Caco-2 (cell line): ENCODE data around the gene NLRP6. TPM values are rescaled to one million over a fixed set of nuclear protein-coding genes. Genes with fewer than 3 reads are reported as not detected.
"Not testable (repeated sequence)": the region's sequence is repeated elsewhere in the genome, so short reads cannot be mapped to it uniquely, and the experiment has no call there.

Source experiments
- BruUV-seq: library from RNA; stranded (reverse); fragments of 400-500 nt; replicated peaks from 2 replicates; lab custom pipeline; 2021; lab: Mats Ljungman, UMichigan
- CTCF ChIA-PET: fragments of 300-600 bp; sonication (Branson Sonifier 250); formaldehyde crosslinking; loops from one replicate; lab custom pipeline; 2022; ENCODE audit warnings: antibody characterized with exemption; lab: Charles Lee
- POLR2A ChIA-PET: fragments of 300-600 bp; sonication (Branson Sonifier 250); formaldehyde crosslinking; loops from one replicate; lab custom pipeline; 2022; ENCODE audit warnings: antibody characterized with exemption; lab: Charles Lee
- DNase-seq, 2 experiments: peaks; one replicate each; pipeline versions ENCODE4 v3.0.0 to v3.0.0-alpha.2; 2020 to 2022
- H3K27me3 ChIP-seq: replicated peaks from 2 replicates; pipeline ENCODE4 v1.6.0; 2011; ENCODE audit warnings: low read length; ENCODE audit not compliant: control insufficient read depth, insufficient read depth
- H3K36me3 ChIP-seq: 2 replicates; pipeline ENCODE4 v1.5.1; 2011; ENCODE audit warnings: low read length; ENCODE audit not compliant: control insufficient read depth, insufficient read depth
- H3K4me1 ChIP-seq: fragments of 250-450 bp; sonication (Bioruptor Pico); 2 replicates; pipeline ENCODE4 v1.5.1; 2020; ENCODE audit warnings: mild to moderate bottlenecking
- H3K4me3 ChIP-seq: 2 replicates; pipeline ENCODE4 v1.5.1; 2011; ENCODE audit warnings: low read depth, mild to moderate bottlenecking, control low read depth, low read length
- H3K9me3 ChIP-seq: fragments of 250-450 bp; sonication (Bioruptor Pico); 2 replicates; pipeline ENCODE4 v1.5.1; 2020; ENCODE audit warnings: mild to moderate bottlenecking, moderate library complexity
- H3K27ac Mint-ChIP-seq: one replicate; pipeline ENCODE4 v1.8.0; 2022; ENCODE audit warnings: mixed read lengths; ENCODE audit not compliant: unreplicated experiment
- H3K27me3 Mint-ChIP-seq: one replicate; pipeline ENCODE4 v1.8.0; 2022; ENCODE audit warnings: mixed read lengths; ENCODE audit not compliant: insufficient read depth, unreplicated experiment
- H3K36me3 Mint-ChIP-seq: one replicate; pipeline ENCODE4 v1.8.0; 2022; ENCODE audit warnings: mild to moderate bottlenecking, mixed read lengths; ENCODE audit not compliant: insufficient read depth, unreplicated experiment
- H3K4me1 Mint-ChIP-seq: one replicate; pipeline ENCODE4 v1.8.0; 2022; ENCODE audit warnings: low read depth, mixed read lengths; ENCODE audit not compliant: unreplicated experiment
- H3K4me3 Mint-ChIP-seq: one replicate; pipeline ENCODE4 v1.8.0; 2022; ENCODE audit warnings: mild to moderate bottlenecking, moderate library complexity, mixed read lengths; ENCODE audit not compliant: unreplicated experiment
- H3K9me3 Mint-ChIP-seq: one replicate; pipeline ENCODE4 v1.8.0; 2022; ENCODE audit warnings: mixed read lengths; ENCODE audit not compliant: unreplicated experiment
- CTCF ChIP-seq, 2 experiments: fragments of 200-600 bp in 1 of 2; IDR thresholded peaks; 1 replicate in 1 of 2; 2 replicates in 1 of 2; pipeline versions ENCODE4 v1.5.1 to v1.8.0; 2011 to 2022; ENCODE audit warnings: antibody characterized with exemption in 1 of 2, control low read depth in 1 of 2, inconsistent platforms in 1 of 2, low read depth in 1 of 2, low read length in 1 of 2, mild to moderate bottlenecking in 1 of 2, moderate library complexity in 1 of 2; ENCODE audit not compliant: insufficient read depth in 1 of 2, severe bottlenecking in 1 of 2, unreplicated experiment in 1 of 2
- intact Hi-C: fragments of 100-400 bp; cut with micrococcal nuclease; formaldehyde crosslinking; loops from one replicate; pipeline ENCODE4 v1.10.0; 2022; ENCODE audit not compliant: unreplicated experiment
- total RNA-seq: library from RNA; stranded (reverse); gene quantifications from 2 replicates; pipeline ENCODE4 v1.2.3, GENCODE V29; 2022

NLRP6 gene
- total RNA-seq, 1 experiment from 2014 or later, result not detected

- POLR2A ChIA-PET, result interaction anchor here (0.5 to 2.5 kb wide), 4 partner anchors 20 to 541 kb away, joined by 3 to 10 read pairs (median 6); partner anchors contain the start of genes BET1L and RIC8A
Observed at GRCh38 chr11:235997-236773, 42.0 kb upstream of the NLRP6 start, which contains the start of gene SIRT3. SIRT3 (minus strand) TSS chr11:236342; CDS start chr11:236328, 14 bp downstream.

GRCh38 chr11:236774-237767 is 41.1 kb upstream of the NLRP6 start, which contains the start of gene PSMD13:
PSMD13 (plus strand) TSS chr11:236976; CDS start chr11:237050, 74 bp downstream.
- DNase-seq, result peak; percentile 77 to 89
- Mint-ChIP-seq H3K36me3 (peaks cover 41% of the 10 kb centered on the region), H3K9me3 (no peaks in the 10 kb centered on the region), H3K4me3 (peak within 1 kb of the TSS; percentile 81), H3K27me3 (no peaks in the 10 kb centered on the region), H3K4me1 (no peaks in the 10 kb centered on the region), H3K27ac (peak within 1 kb of the TSS; percentile 89)
- Histone ChIP-seq H3K4me3 (peak within 1 kb of the TSS; percentile 88), H3K9me3 (no peaks in the 10 kb centered on the region), H3K36me3 (peaks cover 2% of the 10 kb centered on the region; the same call in 1 of the 2 replicates), H3K4me1 (peaks cover 8% of the 10 kb centered on the region; the same call in 1 of the 2 replicates), H3K27me3 (no peaks in the 10 kb centered on the region)
- ChIA-PET CTCF (interaction anchor here (1.7 kb wide), 1 partner anchor 14 kb away, joined by 6 read pairs; no protein-coding TSS in a partner anchor), POLR2A (interaction anchor here (0.5 to 2.5 kb wide), 4 partner anchors 21 to 541 kb away, joined by 3 to 10 read pairs (median 8); partner anchors contain the start of genes BET1L and RIC8A)
- TSS peak; percentile 45 for BruUV-seq
- TF ChIP-seq CTCF (IDR thresholded peaks at IDR 0.05; ENCODE audit: insufficient read depth in 1 of 2, low read depth in 1 of 2, low read length in 1 of 2, severe bottlenecking in 1 of 2, unreplicated experiment in 1 of 2), result no peak
- intact Hi-C loops, result loop anchor here (2.0 kb wide), 1 partner anchor 28 kb away; no protein-coding TSS in a partner anchor

More at GRCh38 chr11:235997-236773, 42.0 kb upstream of the NLRP6 start, which contains the start of gene SIRT3:
- peak in 1 of 2 experiments; percentile 14 for TF ChIP-seq CTCF (IDR thresholded peaks at IDR 0.05; ENCODE audit: insufficient read depth in 1 of 2, low read depth in 1 of 2, low read length in 1 of 2, severe bottlenecking in 1 of 2, unreplicated experiment in 1 of 2)
- no peaks in the 10 kb centered on the region for H3K9me3 ChIP-seq
- BruUV-seq, result no TSS peak
- H3K4me3 ChIP-seq, result peak within 1 kb of the TSS; percentile 88
- H3K9me3 Mint-ChIP-seq, result no peaks in the 10 kb centered on the region
- no peaks in the 10 kb centered on the region for H3K27me3 Mint-ChIP-seq
- H3K4me1 ChIP-seq, result peaks cover 8% of the 10 kb centered on the region; the same call in 1 of the 2 replicates
- H3K27me3 ChIP-seq, result no peaks in the 10 kb centered on the region
- no peaks in the 10 kb centered on the region for H3K4me1 Mint-ChIP-seq
- H3K36me3 ChIP-seq, result no peaks in the 10 kb centered on the region
- peak; percentile 89 for DNase-seq
- intact Hi-C loops, result loop anchor here (2.0 kb wide), 1 partner anchor 27 kb away; no protein-coding TSS in a partner anchor
- peak within 1 kb of the TSS; percentile 81 for H3K4me3 Mint-ChIP-seq
- H3K27ac Mint-ChIP-seq, result peak within 1 kb of the TSS; percentile 89
- CTCF ChIA-PET, result no interaction called here
- peaks cover 34% of the 10 kb centered on the region for H3K36me3 Mint-ChIP-seq

GRCh38 chr11:238346-238745 is 39.9 kb upstream of the NLRP6 start:
- Mint-ChIP-seq H3K36me3 (peaks cover 52% of the 10 kb centered on the region), H3K4me3 (peak overlapping the region; percentile 81)
- H3K27me3 ChIP-seq, H3K4me1 Mint-ChIP-seq, BruUV-seq, H3K4me1 ChIP-seq, H3K9me3 ChIP-seq, intact Hi-C loops, H3K27ac Mint-ChIP-seq, DNase-seq, H3K4me3 ChIP-seq, H3K36me3 ChIP-seq, H3K9me3 Mint-ChIP-seq, H3K27me3 Mint-ChIP-seq: not testable (repeated sequence)
- ChIA-PET CTCF (interaction anchor here (1.7 kb wide), 1 partner anchor 12 kb away, joined by 6 read pairs; no protein-coding TSS in a partner anchor), POLR2A (interaction anchor here (1.2 to 2.5 kb wide), 2 partner anchors 31 to 169 kb away, joined by 8 to 10 read pairs; partner anchors contain the start of genes BET1L and RIC8A)
